GM19397 (cell line): ENCODE measurements around the gene B3GALNT2.
"Not testable (repeated sequence)": the region's sequence is repeated elsewhere in the genome, so short reads cannot be mapped to it uniquely, and the experiment has no call there.

Experiments
- ATAC-seq: cut with Tn5 transposase; IDR thresholded peaks from one replicate; pipeline ENCODE4 v1.9.1; 2021; ENCODE audit warnings: mild to moderate bottlenecking, moderate library complexity; ENCODE audit not compliant: unreplicated experiment

B3GALNT2 gene

GRCh38 chr1:235504122-235504493, at the start of gene B3GALNT2:
Gene B3GALNT2 (minus strand): TSS chr1:235504452. CDS start chr1:235504252, 200 bp downstream.
- peak; percentile 44 for ATAC-seq

GRCh38 chr1:235553112-235553551, 48.9 kb upstream of the B3GALNT2 start:
- no peak for ATAC-seq

GRCh38 chr1:235552146-235552716, 48.0 kb upstream of the B3GALNT2 start:
- ATAC-seq = no peak

GRCh38 chr1:235549351-235550139, 45.3 kb upstream of the B3GALNT2 start:
- no peak for ATAC-seq

GRCh38 chr1:235546369-235547155, 42.3 kb upstream of the B3GALNT2 start:
- ATAC-seq = not testable (repeated sequence)

- ATAC-seq = no peak
Measured at GRCh38 chr1:235545292-235545930, 41.2 kb upstream of the B3GALNT2 start.

GRCh38 chr1:235542845-235543244, 38.6 kb upstream of the B3GALNT2 start:
- ATAC-seq = not testable (repeated sequence)

GRCh38 chr1:235533476-235534168, 29.4 kb upstream of the B3GALNT2 start:
- ATAC-seq = no peak

- no peak for ATAC-seq
Measured at GRCh38 chr1:235532360-235532759, 28.1 kb upstream of the B3GALNT2 start.

- ATAC-seq = no peak
Measured at GRCh38 chr1:235527196-235527814, 23.1 kb upstream of the B3GALNT2 start.

GRCh38 chr1:235525314-235525713, 21.1 kb upstream of the B3GALNT2 start:
- ATAC-seq = no peak

- no peak for ATAC-seq
Measured at GRCh38 chr1:235516862-235517446, 12.7 kb upstream of the B3GALNT2 start.

- ATAC-seq = no peak
Measured at GRCh38 chr1:235515844-235516512, 11.7 kb upstream of the B3GALNT2 start.

GRCh38 chr1:235513495-235514366, 9.5 kb upstream of the B3GALNT2 start:
- no peak for ATAC-seq

- no peak for ATAC-seq
Measured at GRCh38 chr1:235511470-235512240, 7.4 kb upstream of the B3GALNT2 start.

- ATAC-seq = no peak
Measured at GRCh38 chr1:235510823-235511222, 6.6 kb upstream of the B3GALNT2 start.

- no peak for ATAC-seq
Measured at GRCh38 chr1:235507623-235508022, 3.4 kb upstream of the B3GALNT2 start.
